ENCODE measurements around the gene ALK.

ALK gene

GRCh38 chr2:29235411-29235810, 686.0 kb downstream of the ALK start:
- no peak for DNase-seq

GRCh38 chr2:29233428-29233827, 688.0 kb downstream of the ALK start:
- DNase-seq: no peak

- DNase-seq: no peak
These were observed 689.3 kb downstream of the ALK start for GRCh38 chr2:29232041-29232440.

GRCh38 chr2:29229640-29230039, 691.7 kb downstream of the ALK start:
- DNase-seq: no peak

- no peak for DNase-seq
These were observed 692.4 kb downstream of the ALK start for GRCh38 chr2:29228947-29229346.

GRCh38 chr2:29227935-29228675, 693.3 kb downstream of the ALK start:
- no peak for DNase-seq

- no peak for DNase-seq
These were observed 694.6 kb downstream of the ALK start for GRCh38 chr2:29226808-29227207.

GRCh38 chr2:29226375-29226774, 695.0 kb downstream of the ALK start:
- DNase-seq: no peak

- DNase-seq: no peak
These were observed 695.6 kb downstream of the ALK start for GRCh38 chr2:29225814-29226213.

GRCh38 chr2:29224693-29225551, 696.5 kb downstream of the ALK start:
- no peak for DNase-seq

GRCh38 chr2:29223851-29224692, 697.3 kb downstream of the ALK start:
- peak; percentile 30 for DNase-seq

GRCh38 chr2:29223257-29223656, 698.1 kb downstream of the ALK start:
- DNase-seq: no peak

GRCh38 chr2:29222381-29223179, 698.8 kb downstream of the ALK start:
- no peak for DNase-seq

- DNase-seq: no peak
These were observed 700.7 kb downstream of the ALK start for GRCh38 chr2:29220506-29221270.

- no peak for DNase-seq
These were observed 702.0 kb downstream of the ALK start for GRCh38 chr2:29219374-29219773.

GRCh38 chr2:29218550-29219125, 702.7 kb downstream of the ALK start:
- DNase-seq: no peak

GRCh38 chr2:29218071-29218470, 703.3 kb downstream of the ALK start:
- no peak for DNase-seq

GRCh38 chr2:29216609-29216909, 704.8 kb downstream of the ALK start:
- DNase-seq: no peak

GRCh38 chr2:29215739-29216608, 705.4 kb downstream of the ALK start:
- no peak for DNase-seq

- DNase-seq: no peak
These were observed 706.3 kb downstream of the ALK start for GRCh38 chr2:29215073-29215472.

All from inflammatory macrophage treated with lipopolysaccharide for 4 hours (primary cell).